ENCODE measurements around the gene AP2A1. TPM values are rescaled to one million over a fixed set of nuclear protein-coding genes. Genes with fewer than 3 reads are reported as not detected.

Gene AP2A1
- polyA plus RNA-seq, 4 donors = 34.7 to 58.8 (median 53.6) TPM

- Histone ChIP-seq H3K9me3 (ENCODE audit: control insufficient read depth in 2 of 2, insufficient read depth in 1 of 2, low read depth in 1 of 2, low read length in 1 of 2) (no peaks in the 10 kb centered on the region), H3K4me3 (ENCODE audit: low read depth in 1 of 3, low read length in 3 of 3) (no peak overlapping the region), H3K27ac (ENCODE audit: low read depth in 1 of 3, low read length in 2 of 3) (no peak overlapping the region), H3K4me1 (ENCODE audit: control insufficient read depth in 3 of 3, insufficient read depth in 2 of 3, low read depth in 1 of 3, low read length in 2 of 3) (no peaks in the 10 kb centered on the region), H3K27me3 (ENCODE audit: control insufficient read depth in 3 of 3, insufficient read depth in 3 of 3, low read length in 3 of 3) (no peaks in the 10 kb centered on the region), H3K36me3 (ENCODE audit: control insufficient read depth in 3 of 3, insufficient read depth in 2 of 3, low read depth in 1 of 3, low read length in 3 of 3) (peaks cover 13 to 88% (median 15%) of the 10 kb centered on the region in 3 donors)
- DNase-seq = no peak
- 91 to 95% (median 91%) methylated on average over 14 of the region's 14 CpGs for WGBS, 3 donors
- no peak for FAIRE-seq
Measured at GRCh38 chr19:49827034-49827433, 60.2 kb downstream of the AP2A1 start.

- FAIRE-seq = no peak
- Histone ChIP-seq H3K4me3 (ENCODE audit: low read depth in 1 of 3, low read length in 3 of 3) (no peak overlapping the region), H3K4me1 (ENCODE audit: control insufficient read depth in 3 of 3, insufficient read depth in 2 of 3, low read depth in 1 of 3, low read length in 2 of 3) (no peaks in the 10 kb centered on the region), H3K9me3 (ENCODE audit: control insufficient read depth in 2 of 2, insufficient read depth in 1 of 2, low read depth in 1 of 2, low read length in 1 of 2) (no peaks in the 10 kb centered on the region), H3K27ac (ENCODE audit: low read depth in 1 of 3, low read length in 2 of 3) (no peak overlapping the region), H3K27me3 (ENCODE audit: control insufficient read depth in 3 of 3, insufficient read depth in 3 of 3, low read length in 3 of 3) (no peaks in the 10 kb centered on the region), H3K36me3 (ENCODE audit: control insufficient read depth in 3 of 3, insufficient read depth in 2 of 3, low read depth in 1 of 3, low read length in 3 of 3) (peaks cover 18 to 90% (median 20%) of the 10 kb centered on the region in 3 donors)
- WGBS, 3 donors = 88 to 92% (median 91%) methylated on average over 8 of the region's 8 CpGs
- no peak for DNase-seq
Measured at GRCh38 chr19:49829200-49829599, 62.4 kb downstream of the AP2A1 start.

GRCh38 chr19:49829721-49830120 is 62.9 kb downstream of the AP2A1 start:
- no peak overlapping the region for H3K4me3 ChIP-seq (ENCODE audit: low read depth in 1 of 3, low read length in 3 of 3)
- H3K27me3 ChIP-seq (ENCODE audit: control insufficient read depth in 3 of 3, insufficient read depth in 3 of 3, low read length in 3 of 3) = no peaks in the 10 kb centered on the region
- WGBS, 3 donors = 93 to 98% (median 97%) methylated on average over 18 of the region's 18 CpGs
- H3K9me3 ChIP-seq (ENCODE audit: control insufficient read depth in 2 of 2, insufficient read depth in 1 of 2, low read depth in 1 of 2, low read length in 1 of 2) = no peaks in the 10 kb centered on the region
- no peaks in the 10 kb centered on the region for H3K4me1 ChIP-seq (ENCODE audit: control insufficient read depth in 3 of 3, insufficient read depth in 2 of 3, low read depth in 1 of 3, low read length in 2 of 3)
- peaks cover 22 to 91% (median 25%) of the 10 kb centered on the region in 3 donors for H3K36me3 ChIP-seq (ENCODE audit: control insufficient read depth in 3 of 3, insufficient read depth in 2 of 3, low read depth in 1 of 3, low read length in 3 of 3)
- no peak for DNase-seq
- H3K27ac ChIP-seq (ENCODE audit: low read depth in 1 of 3, low read length in 2 of 3) = no peak overlapping the region
- FAIRE-seq = no peak

- FAIRE-seq (no peak), DNase-seq (no peak)
- Histone ChIP-seq H3K27me3 (ENCODE audit: control insufficient read depth in 3 of 3, insufficient read depth in 3 of 3, low read length in 3 of 3) (no peaks in the 10 kb centered on the region), H3K36me3 (ENCODE audit: control insufficient read depth in 3 of 3, insufficient read depth in 2 of 3, low read depth in 1 of 3, low read length in 3 of 3) (peaks cover 28 to 96% (median 28%) of the 10 kb centered on the region in 3 donors), H3K4me3 (ENCODE audit: low read depth in 1 of 3, low read length in 3 of 3) (no peak overlapping the region), H3K27ac (ENCODE audit: low read depth in 1 of 3, low read length in 2 of 3) (no peak overlapping the region), H3K9me3 (ENCODE audit: control insufficient read depth in 2 of 2, insufficient read depth in 1 of 2, low read depth in 1 of 2, low read length in 1 of 2) (no peaks in the 10 kb centered on the region), H3K4me1 (ENCODE audit: control insufficient read depth in 3 of 3, insufficient read depth in 2 of 3, low read depth in 1 of 3, low read length in 2 of 3) (no peaks in the 10 kb centered on the region)
- WGBS, 3 donors = 94 to 99% (median 95%) methylated on average over 12 of the region's 12 CpGs
Measured at GRCh38 chr19:49830766-49831165, 64.0 kb downstream of the AP2A1 start.

- Histone ChIP-seq H3K36me3 (ENCODE audit: control insufficient read depth in 3 of 3, insufficient read depth in 2 of 3, low read depth in 1 of 3, low read length in 3 of 3) (peaks cover 28 to 99% (median 31%) of the 10 kb centered on the region in 3 donors), H3K9me3 (ENCODE audit: control insufficient read depth in 2 of 2, insufficient read depth in 1 of 2, low read depth in 1 of 2, low read length in 1 of 2) (no peaks in the 10 kb centered on the region), H3K27me3 (ENCODE audit: control insufficient read depth in 3 of 3, insufficient read depth in 3 of 3, low read length in 3 of 3) (no peaks in the 10 kb centered on the region), H3K27ac (ENCODE audit: low read depth in 1 of 3, low read length in 2 of 3) (no peak overlapping the region), H3K4me1 (ENCODE audit: control insufficient read depth in 3 of 3, insufficient read depth in 2 of 3, low read depth in 1 of 3, low read length in 2 of 3) (no peaks in the 10 kb centered on the region), H3K4me3 (ENCODE audit: low read depth in 1 of 3, low read length in 3 of 3) (no peak overlapping the region)
- no peak for DNase-seq
- no peak for FAIRE-seq
- 94 to 98% (median 96%) methylated on average over 8 of the region's 8 CpGs for WGBS, 3 donors
Measured at GRCh38 chr19:49831592-49831991, 64.8 kb downstream of the AP2A1 start.

- peaks cover 28 to 99% (median 31%) of the 10 kb centered on the region in 3 donors for H3K36me3 ChIP-seq (ENCODE audit: control insufficient read depth in 3 of 3, insufficient read depth in 2 of 3, low read depth in 1 of 3, low read length in 3 of 3)
- H3K4me1 ChIP-seq (ENCODE audit: control insufficient read depth in 3 of 3, insufficient read depth in 2 of 3, low read depth in 1 of 3, low read length in 2 of 3) = no peaks in the 10 kb centered on the region
- DNase-seq (no peak), FAIRE-seq (no peak)
- no peaks in the 10 kb centered on the region for H3K27me3 ChIP-seq (ENCODE audit: control insufficient read depth in 3 of 3, insufficient read depth in 3 of 3, low read length in 3 of 3)
- WGBS, 3 donors = 77 to 88% (median 87%) methylated on average over 9 of the region's 9 CpGs
- no peaks in the 10 kb centered on the region for H3K9me3 ChIP-seq (ENCODE audit: control insufficient read depth in 2 of 2, insufficient read depth in 1 of 2, low read depth in 1 of 2, low read length in 1 of 2)
- H3K4me3 ChIP-seq (ENCODE audit: low read depth in 1 of 3, low read length in 3 of 3) = no peak overlapping the region
- H3K27ac ChIP-seq (ENCODE audit: low read depth in 1 of 3, low read length in 2 of 3) = no peak overlapping the region
Measured at GRCh38 chr19:49832556-49832955, 65.8 kb downstream of the AP2A1 start.

GRCh38 chr19:49833599-49833998 is 66.8 kb downstream of the AP2A1 start:
- no peak for FAIRE-seq
- Histone ChIP-seq H3K4me3 (ENCODE audit: low read depth in 1 of 3, low read length in 3 of 3) (no peak overlapping the region), H3K4me1 (ENCODE audit: control insufficient read depth in 3 of 3, insufficient read depth in 2 of 3, low read depth in 1 of 3, low read length in 2 of 3) (no peaks in the 10 kb centered on the region), H3K9me3 (ENCODE audit: control insufficient read depth in 2 of 2, insufficient read depth in 1 of 2, low read depth in 1 of 2, low read length in 1 of 2) (no peaks in the 10 kb centered on the region), H3K36me3 (ENCODE audit: control insufficient read depth in 3 of 3, insufficient read depth in 2 of 3, low read depth in 1 of 3, low read length in 3 of 3) (peaks cover 28 to 99% (median 32%) of the 10 kb centered on the region in 3 donors), H3K27ac (ENCODE audit: low read depth in 1 of 3, low read length in 2 of 3) (no peak overlapping the region), H3K27me3 (ENCODE audit: control insufficient read depth in 3 of 3, insufficient read depth in 3 of 3, low read length in 3 of 3) (no peaks in the 10 kb centered on the region)
- 94 to 96% (median 95%) methylated on average over 7 of the region's 7 CpGs for WGBS, 3 donors
- no peak for DNase-seq

GRCh38 chr19:49835562-49835961 is 68.8 kb downstream of the AP2A1 start:
- FAIRE-seq (no peak), DNase-seq (no peak)
- H3K9me3 ChIP-seq (ENCODE audit: control insufficient read depth in 2 of 2, insufficient read depth in 1 of 2, low read depth in 1 of 2, low read length in 1 of 2) = no peaks in the 10 kb centered on the region
- H3K27ac ChIP-seq (ENCODE audit: low read depth in 1 of 3, low read length in 2 of 3) = no peak overlapping the region
- H3K4me1 ChIP-seq (ENCODE audit: control insufficient read depth in 3 of 3, insufficient read depth in 2 of 3, low read depth in 1 of 3, low read length in 2 of 3) = no peaks in the 10 kb centered on the region
- H3K36me3 ChIP-seq (ENCODE audit: control insufficient read depth in 3 of 3, insufficient read depth in 2 of 3, low read depth in 1 of 3, low read length in 3 of 3) = peaks cover 28 to 94% (median 30%) of the 10 kb centered on the region in 3 donors
- H3K4me3 ChIP-seq (ENCODE audit: low read depth in 1 of 3, low read length in 3 of 3) = no peak overlapping the region
- H3K27me3 ChIP-seq (ENCODE audit: control insufficient read depth in 3 of 3, insufficient read depth in 3 of 3, low read length in 3 of 3) = no peaks in the 10 kb centered on the region
- 92 to 98% (median 96%) methylated on average over 7 to 12 of the region's 12 CpGs for WGBS, 3 donors

All from small intestine (tissue), 7 donors.